Daoy (cell line): ENCODE measurements around the gene TTLL10. TPM values are rescaled to one million over a fixed set of nuclear protein-coding genes. Genes with fewer than 3 reads are reported as not detected.
"Not testable (repeated sequence)": the region's sequence is repeated elsewhere in the genome, so short reads cannot be mapped to it uniquely, and the experiment has no call there.

ENCODE experiments used
- DNase-seq: peaks from one replicate; pipeline ENCODE4 v3.0.0-alpha.2; 2015; ENCODE audit warnings: low read depth
- total RNA-seq: library from RNA; depleted of rRNA; stranded (reverse); fragments of >200 nt; shearing (Covaris generic); gene quantifications from 2 replicates; pipeline ENCODE4 v1.2.3, GENCODE V29; 2014

The TTLL10 gene
- total RNA-seq, 1 experiment from 2014 or later: not detected

GRCh38 chr1:1187938-1188337 lies 14.3 kb downstream of the TTLL10 start:
- no peak for DNase-seq

GRCh38 chr1:1189111-1189510 lies 15.4 kb downstream of the TTLL10 start:
- DNase-seq: no peak

GRCh38 chr1:1191734-1192133 lies 18.1 kb downstream of the TTLL10 start:
- no peak for DNase-seq

- no peak for DNase-seq
These were observed 21.0 kb downstream of the TTLL10 start for GRCh38 chr1:1194723-1195122.

- not testable (repeated sequence) for DNase-seq
These were observed 22.0 kb downstream of the TTLL10 start for GRCh38 chr1:1195726-1196125.

GRCh38 chr1:1196431-1197187 lies 22.9 kb downstream of the TTLL10 start:
- no peak for DNase-seq

GRCh38 chr1:1197188-1197500 lies 23.5 kb downstream of the TTLL10 start:
- DNase-seq: no peak

- no peak for DNase-seq
These were observed 24.1 kb downstream of the TTLL10 start for GRCh38 chr1:1197551-1198422.

- no peak for DNase-seq
These were observed 24.9 kb downstream of the TTLL10 start for GRCh38 chr1:1198423-1199140.

GRCh38 chr1:1199141-1199960 lies 25.7 kb downstream of the TTLL10 start:
- DNase-seq: no peak

- no peak for DNase-seq
These were observed 26.5 kb downstream of the TTLL10 start for GRCh38 chr1:1199961-1200875.

GRCh38 chr1:1200876-1201810 lies 27.5 kb downstream of the TTLL10 start:
- DNase-seq: peak; percentile 56

- DNase-seq: no peak
These were observed 29.3 kb downstream of the TTLL10 start for GRCh38 chr1:1202831-1203560.

- no peak for DNase-seq
These were observed 30.1 kb downstream of the TTLL10 start for GRCh38 chr1:1203561-1204424.

- DNase-seq: no peak
These were observed 30.8 kb downstream of the TTLL10 start for GRCh38 chr1:1204425-1204920.

- no peak for DNase-seq
These were observed 31.5 kb downstream of the TTLL10 start for GRCh38 chr1:1204998-1205768.
